HG02970 (cell line): ENCODE measurements around the gene CLN3.
A peak's percentile ranks its signal among the peaks of the same experiment; 100 is the strongest.
"Not testable (repeated sequence)": the region's sequence is repeated elsewhere in the genome, so short reads cannot be mapped to it uniquely, and the experiment has no call there.

Experiments
- ATAC-seq: cut with Tn5 transposase; IDR thresholded peaks from one replicate; pipeline ENCODE4 v1.9.1; 2021; ENCODE audit warnings: mild to moderate bottlenecking, moderate library complexity, moderate number of reproducible peaks; ENCODE audit not compliant: unreplicated experiment, low FRiP score

Gene CLN3

DNA sequence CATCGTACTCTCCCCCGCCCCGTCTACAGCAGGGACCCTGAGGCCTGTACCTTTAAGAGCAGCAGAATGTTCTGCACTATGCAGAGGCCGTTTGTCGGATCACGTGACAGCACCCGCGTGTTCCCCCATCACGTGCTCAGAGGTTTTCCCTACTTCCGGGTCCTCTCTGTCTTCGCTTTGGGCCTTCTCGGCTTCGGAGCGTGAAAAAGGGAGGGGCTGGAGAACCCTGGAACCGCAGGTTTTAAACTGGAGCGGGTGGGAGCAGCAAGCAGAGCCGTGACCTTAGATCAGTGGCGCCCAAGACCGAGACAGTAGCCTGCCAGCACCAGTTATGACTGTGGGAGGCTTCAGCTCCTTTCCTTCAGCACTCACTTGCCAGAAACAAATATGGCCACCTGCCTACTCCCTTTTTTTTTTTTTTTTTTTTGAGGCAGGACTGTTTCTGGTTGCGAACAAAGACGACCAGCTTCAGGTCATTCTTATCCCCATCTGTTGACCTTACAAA lies at the start of gene CLN3:
TSS of gene CLN3 (minus strand) at position 105 of the 505 bp plus-strand sequence. CDS start 315 bp downstream, outside the sequence.
- peak; percentile 68 for ATAC-seq

DNA sequence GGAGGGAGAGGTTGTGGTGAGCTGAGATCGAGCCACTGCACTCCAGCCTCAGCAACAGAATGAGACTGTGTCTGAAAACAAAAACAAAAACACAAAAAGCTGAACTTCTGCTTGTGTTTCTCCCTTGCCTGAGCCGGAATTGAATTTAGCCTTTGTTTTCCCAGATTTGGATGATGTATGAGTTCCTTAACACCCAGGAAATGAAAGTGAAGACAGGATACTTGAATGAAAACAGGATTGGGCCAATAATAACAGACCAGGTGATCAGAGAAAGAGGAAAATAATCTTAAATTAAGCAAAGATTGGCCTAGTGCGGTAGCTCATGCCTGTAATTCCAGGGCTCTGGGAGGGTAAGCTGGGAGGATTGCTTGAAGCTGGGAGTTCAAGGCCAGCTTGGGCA lies 48.5 kb upstream of the CLN3 start:
- ATAC-seq = no peak

DNA sequence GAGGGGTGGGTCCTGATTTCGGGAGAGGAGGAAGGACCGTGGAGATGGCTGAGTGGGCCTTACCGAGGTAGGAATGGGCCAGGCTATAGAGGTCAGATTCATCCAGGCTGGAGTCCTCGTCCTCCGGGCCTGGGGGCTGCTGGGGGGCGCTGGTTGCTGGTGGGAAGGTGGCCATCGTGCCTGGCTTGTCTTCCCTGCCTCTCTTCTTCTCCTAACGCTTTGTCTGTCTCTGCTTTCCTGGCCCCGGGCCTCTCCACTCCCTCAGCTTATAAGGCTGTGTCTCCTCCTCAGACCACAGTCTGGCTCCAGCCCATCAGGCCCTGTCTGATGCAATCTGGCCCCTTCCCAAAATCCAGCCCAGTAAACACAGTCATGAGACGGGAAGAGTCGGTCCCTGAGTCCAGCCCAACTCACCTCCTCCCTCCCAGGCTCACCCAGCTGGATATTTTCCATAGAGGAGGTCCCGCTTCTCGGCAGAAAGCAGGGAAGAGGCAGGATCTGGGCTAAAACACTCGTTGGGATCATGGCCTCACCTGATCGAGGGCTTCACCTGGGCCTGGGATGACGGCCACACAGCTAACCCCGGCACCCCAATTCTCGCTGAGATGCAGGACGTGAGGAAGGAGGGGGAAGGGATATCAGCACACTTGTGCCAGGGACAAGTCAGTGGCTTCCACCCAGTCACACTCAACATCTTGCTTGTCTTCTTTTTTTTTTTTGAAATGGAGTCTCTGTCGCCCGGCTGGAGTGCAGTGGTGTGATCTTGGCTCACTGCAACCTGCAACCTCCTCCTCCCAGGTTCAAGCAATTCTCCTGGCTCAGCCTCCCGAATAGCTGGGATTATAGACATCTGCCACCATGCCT lies 47.1 kb upstream of the CLN3 start, which contains the start of gene NUPR1:
TSS of gene NUPR1 (minus strand) at position 242 of the 864 bp plus-strand sequence. CDS start at position 175, 67 bp downstream.
- no peak for ATAC-seq

DNA sequence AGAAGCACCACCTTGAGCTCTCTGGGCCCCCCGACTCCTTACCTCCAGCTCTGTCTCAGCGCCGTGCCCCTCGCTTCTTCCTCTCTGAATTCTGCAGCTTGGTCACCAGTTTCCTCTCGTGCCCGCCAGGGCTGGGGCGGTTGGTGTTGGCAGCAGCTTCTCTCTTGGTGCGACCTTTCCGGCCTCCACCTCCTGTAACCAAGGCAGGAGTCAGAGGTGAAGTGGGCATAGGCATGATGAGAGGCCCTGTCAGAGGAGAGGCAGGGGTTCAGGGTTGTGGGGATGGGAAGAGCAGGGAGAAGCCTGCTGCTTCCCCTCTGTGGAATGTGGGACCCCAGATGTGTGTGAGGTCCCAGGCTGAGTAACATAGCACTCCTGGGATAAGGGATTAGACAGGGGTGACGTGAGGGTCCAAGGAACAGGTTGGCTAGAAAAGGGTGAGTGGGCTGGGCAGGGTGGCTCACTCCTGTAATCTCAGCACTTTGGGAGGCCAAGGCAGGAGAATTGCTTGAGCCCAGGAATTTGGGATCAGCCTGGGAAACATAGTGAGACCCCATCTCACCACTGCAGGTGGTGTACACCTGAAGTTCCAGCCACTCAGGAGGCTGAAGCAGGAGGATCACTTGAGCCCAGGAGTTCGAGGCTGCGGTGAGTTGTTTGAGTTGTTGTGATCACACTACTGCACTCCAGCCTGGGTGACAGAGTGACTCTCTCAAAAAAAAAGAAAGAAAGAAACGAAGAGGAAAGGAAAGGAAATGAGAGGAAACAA lies 46.3 kb upstream of the CLN3 start:
- no peak for ATAC-seq

DNA sequence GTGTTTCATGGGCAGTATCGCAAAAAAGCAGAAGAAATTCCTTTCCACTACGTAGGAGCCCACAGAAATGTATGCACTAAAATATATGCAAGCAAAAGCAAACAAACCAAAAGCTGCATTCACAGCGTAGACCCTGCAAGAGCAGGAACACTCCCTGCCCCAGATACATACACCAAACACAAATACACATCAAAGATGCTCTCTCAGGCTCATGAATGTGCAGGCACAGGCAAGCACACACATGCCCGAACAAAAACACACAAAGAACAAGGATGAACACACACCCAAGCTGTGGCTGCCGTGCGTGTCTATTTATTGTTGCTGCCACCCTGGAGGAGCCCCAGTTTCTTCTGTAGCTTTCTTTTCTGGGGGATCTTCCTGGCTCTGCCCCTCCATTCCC lies 45.2 kb upstream of the CLN3 start:
- no peak for ATAC-seq

DNA sequence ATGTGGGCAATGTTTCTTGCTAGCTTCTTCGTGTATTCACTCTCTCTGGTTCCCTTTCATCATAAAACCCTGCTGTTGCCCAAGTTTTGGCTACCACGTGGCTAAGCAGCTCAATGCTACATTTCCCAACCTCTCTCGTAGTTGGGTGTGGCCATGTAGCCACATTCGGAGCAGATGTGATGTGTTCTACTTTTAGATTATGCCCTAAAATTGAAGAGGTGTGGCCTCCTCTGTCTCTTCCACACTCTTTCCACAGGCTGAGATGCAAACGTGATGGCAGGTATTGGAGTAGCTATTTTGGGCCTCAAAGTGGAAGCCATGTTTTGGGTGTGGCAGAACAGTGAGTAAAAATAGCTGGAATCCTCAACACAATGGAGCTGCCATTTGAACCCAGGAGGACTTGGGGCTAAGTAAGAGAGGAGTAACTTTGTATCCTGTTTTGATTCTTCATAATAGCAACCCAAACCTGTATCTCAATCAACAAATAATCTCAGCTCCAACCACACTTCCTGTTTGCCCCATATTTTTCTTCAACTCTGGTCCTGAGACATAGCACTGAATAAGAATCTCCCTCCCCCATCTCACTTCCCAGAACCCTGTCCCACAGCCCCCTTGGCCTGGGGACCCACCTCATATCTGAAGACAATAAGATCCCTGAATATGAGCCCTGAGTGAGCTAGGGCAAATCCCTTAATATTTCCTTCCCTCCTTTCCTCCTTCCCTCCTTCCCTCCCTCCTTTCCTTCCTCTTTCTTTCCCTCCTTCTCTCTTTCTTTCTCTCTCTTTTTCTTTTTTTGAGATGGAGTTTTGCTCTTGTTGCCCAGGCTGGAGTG lies 42.9 kb upstream of the CLN3 start:
- no peak for ATAC-seq

DNA sequence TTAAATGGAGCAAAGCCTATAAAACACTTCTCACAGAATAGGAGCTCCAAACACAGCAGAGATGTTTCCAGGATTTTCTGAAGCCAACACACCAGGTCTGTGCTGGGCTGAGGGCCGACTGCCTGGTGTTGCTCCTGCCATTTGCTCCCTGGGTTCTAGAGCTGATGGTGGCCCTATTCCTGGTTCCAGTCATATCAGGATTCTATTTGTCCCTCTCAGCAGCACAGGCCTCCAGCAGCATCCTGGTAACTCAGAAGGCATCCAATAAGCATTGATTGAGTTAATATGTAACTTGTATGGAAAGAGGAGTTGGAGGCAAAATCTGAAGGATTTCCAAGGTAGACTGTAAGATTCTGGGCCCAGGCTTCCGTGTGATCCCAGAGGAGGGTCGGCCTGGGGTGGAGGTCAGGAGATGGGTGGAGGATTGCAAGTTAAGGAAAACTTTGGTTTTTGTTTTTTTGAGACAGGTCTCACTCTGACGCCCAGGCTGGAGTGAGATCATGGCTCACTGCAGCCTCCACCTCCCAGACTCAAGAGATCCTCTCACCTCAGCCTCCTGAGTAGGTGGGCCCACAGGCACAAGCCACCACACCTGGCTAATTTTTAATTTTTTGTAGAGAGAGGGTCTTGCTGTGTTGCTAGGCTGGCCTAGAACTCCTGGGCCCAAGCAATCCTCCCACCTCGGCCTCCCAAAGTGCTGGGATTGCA lies 41.2 kb upstream of the CLN3 start:
- no peak for ATAC-seq

DNA sequence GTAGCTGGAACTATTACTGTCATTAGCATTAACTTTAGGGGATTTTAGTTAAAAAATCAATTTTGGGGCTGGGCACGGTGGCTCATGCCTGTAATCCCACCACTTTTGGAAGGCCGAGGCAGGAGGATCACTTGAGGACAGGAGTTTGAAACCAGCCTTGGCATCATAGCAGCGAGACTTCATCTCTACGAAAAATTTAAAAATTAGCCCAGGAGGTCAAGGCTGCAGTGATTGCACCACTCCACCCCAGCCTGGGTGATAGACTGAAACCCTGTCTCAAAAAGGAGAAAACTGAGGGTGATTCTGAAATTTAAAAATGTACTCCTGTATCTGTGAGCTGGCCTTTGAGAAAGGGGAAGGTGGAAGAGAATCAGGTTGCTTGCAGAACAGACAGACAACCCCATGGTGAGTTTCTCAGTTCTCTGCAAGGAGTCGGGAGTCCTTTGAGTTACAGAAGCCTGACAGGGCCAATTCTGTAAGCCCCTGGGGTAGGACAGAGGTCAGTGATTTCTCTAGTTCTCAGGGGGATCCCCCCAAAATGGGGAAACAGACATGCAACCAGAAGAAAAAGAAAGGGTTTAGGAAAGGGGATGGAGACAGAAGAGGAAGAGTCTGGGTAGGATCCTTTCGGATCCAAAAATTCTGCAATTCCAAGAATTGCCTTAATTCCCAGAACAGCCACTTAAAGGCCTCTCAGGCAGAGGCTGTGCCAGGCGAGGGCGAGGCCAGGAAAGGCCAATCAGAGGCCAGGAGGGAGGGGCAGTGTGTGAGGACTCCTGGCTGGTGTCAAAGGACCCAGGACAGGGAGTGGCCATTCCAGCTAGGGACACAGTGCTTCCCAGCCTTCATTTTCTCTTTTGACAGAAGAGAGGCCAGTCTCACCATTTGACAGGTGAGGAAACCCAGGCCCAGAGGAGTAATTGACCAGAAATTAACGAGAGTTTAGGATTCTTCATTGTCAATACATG lies 40.2 kb upstream of the CLN3 start:
- no peak for ATAC-seq

DNA sequence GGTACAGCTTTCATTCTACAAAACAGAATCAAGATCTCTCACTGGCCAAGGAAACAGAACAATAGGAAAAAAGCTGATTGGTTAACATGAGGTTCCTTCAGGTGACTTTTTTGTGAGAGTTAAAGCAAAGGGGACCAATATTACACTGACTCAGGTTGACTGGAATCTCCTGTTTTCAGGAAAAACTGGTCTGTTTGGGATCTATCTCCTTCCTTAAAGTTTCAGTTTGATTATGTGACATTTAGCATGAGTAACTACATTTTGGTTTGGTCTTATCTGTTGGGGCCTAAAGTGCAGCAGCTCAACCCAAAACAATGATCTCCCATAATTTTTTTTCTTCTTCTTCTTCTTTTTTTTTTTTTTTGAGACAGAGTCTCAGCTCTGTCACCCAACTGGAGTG lies 37.2 kb upstream of the CLN3 start:
- ATAC-seq = no peak

DNA sequence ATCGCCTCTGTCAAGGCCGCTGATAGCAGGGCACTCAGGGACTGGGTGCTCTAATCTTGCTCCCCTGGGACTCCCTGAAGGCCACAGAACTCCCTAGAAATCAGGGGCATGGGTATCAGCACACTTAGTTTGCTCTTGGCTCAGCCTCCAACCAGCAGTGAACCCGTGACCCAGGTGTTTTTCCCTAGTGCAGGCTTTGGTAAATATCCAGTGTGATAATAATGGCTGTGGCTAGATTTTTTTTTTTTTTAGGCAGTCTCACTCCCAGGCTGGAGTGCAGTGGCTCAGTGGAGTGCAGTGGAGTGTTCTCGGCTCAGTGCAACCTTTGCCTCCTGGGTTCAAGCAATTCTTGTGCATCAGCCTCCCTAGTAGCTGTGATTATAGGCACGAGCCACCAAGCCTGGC lies 36.6 kb upstream of the CLN3 start:
- no peak for ATAC-seq

DNA sequence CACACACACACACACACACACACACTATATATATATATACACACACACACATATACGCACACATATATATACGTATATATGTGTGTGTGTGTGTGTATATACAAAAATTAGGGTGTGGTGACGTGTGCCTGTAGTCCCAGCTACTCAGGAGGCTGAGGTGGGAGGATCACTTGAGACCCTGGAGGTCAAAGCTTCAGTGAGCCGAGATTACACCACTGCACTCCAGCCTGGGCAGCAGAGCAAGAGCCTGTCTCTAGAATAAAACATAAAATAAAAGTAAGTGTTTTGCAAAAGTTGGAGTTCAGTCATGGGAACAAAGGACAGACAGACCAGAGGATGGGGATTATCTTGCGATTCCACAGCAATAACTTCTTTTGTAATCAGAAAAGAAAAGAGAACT lies 36.1 kb upstream of the CLN3 start:
- no peak for ATAC-seq

DNA sequence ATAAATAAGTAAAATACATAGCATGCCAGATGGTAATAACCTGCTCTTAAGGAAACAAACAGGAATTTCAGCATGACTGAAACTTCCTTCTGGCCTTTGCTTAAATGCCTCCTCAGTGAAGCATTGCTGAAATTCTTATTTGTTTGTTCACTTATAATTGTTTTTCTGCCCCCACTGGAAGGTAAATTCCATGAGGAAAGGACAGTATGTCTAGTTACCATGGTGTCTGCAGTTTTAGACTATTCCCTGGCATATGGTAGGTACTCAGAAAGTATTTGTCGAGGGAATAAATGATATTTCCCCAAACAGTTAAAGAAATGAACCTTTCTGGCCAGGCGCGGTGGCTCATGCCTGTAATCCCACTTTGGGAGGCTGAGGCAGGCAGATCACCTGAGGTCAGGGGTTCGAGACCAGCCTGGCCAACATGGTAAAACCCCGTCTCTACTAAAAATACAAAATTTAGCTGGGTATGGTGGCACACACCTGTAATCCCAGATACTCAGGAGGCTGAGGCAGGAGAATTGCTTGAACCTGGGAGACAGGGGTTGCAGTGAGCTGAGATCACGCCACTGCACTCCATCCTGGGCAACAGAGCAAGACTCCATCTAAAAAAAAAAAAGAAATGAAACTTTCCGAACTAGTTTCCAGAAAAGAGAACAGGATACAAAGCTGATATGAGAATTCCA lies 35.4 kb upstream of the CLN3 start:
- not testable (repeated sequence) for ATAC-seq

DNA sequence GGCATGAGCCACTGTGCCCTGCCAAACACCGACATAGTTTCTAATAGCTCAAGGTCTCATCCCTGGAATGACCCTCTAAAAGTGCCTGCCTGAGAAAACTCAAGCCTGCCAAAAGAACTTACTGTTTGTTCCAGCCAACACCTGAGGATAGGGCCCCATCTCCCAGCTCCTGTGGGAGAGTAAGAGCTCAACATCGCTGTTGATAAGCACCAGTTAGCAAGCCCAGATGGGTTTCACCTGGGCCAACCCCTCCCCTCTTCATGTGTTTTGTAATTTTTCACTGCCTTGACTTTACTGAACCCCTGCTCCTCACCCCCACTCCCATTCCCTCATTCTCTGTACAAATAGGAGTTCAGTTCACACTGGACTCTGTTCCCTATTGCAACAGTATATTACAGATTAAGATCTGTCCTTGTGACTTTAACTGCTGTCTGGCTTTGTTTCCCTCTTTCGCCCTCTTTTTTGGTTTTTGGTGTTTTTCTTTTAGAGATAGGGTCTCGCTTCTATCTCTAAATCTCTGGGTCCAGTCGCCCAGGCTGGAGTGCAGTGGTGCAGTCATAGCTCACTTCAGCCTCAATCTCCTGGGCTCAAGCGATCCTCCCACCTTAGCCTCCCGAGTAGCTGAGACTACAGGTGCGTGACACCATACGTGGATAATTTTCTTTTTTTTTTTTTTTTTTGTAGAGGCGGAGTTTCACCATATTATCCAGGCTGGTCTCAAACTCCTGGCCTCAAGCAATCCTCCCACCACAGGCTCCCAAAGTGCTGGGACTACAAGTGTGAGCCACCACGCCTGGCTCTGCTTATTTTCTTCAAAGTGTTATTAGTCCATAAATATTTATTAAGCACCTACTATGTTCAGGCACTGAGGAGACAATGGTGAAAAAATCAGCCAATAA lies 34.6 kb upstream of the CLN3 start:
- ATAC-seq = no peak

DNA sequence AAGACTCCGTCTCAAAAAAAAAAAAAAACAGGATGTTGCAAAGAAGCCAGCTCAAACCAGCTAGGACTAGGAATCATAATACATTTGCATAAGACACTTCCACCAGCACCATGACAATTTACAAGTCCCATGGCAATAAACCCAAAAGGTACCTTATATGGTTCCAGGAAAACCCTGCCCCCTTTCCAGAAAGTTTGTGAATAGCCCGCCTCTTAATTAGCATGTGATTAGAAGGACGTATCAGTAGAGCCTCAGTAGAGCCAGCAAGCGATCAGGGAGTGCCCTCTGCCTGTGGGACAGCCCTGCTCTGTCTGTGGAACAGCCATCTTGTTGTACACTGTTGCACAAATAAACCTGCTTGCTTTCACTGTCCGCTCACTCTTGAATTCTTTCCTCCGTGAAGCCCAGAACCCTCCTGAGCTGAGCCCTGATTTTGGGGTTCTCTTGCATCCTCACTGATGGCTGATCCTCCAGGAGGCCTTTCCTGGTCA lies 32.9 kb upstream of the CLN3 start:
- ATAC-seq = no peak

DNA sequence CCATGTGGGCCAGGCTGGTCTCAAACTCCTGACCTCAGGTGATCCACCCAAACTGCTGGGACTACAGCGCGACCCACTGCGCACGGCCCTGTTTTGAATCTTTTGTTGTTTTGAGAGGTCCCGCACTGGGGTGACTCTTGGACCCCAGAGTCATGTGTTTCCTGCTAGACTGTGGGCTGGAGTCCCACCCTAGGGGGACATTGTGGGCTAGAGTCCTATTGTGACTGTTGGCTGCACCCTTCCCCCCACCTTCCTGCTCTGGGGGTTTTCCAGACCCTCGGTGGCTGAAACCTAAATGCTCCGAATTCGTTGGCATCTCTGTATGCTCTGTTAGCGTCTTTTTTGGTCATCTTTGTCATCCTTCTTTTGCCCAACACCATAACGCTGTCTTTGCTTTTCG lies 30.9 kb upstream of the CLN3 start:
- ATAC-seq = no peak

DNA sequence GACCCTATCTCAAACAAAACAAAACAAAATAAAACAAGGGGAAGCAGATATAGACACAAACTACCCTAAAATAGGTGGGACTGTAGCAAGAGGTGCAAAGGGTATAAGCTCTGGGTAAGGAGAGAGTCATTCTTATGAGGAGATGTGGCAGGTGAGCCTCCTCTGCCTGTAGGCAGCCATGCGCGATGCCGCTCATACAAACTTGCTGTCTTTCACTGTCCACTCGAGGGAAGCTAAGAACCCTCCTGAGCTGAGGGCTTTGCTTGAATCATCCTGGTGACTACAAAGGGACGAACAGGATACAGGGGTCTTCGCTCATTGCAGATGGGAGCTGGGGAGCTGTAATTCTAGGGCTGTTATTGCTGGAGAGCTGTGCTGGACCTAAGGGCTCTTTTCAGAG lies 29.6 kb upstream of the CLN3 start:
- ATAC-seq = no peak

DNA sequence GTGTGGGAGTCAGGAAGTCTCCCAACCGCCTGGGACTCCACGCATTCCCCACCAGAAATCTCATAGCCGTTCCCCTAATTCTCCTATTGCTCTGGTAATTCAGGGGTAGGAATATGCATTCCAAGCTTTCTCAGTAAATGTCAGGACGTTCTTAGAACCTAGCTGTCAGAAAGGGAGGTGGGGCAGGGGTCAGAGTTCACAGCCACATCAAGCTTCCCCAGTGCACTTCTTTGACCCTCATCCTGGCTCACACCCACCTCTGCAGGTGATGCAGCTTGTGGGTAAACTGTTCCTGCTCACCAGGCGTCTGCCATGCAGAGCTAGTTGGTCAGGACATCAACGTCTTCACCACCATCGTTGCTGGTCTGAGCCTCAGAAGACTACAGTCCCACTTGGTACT lies 28.8 kb upstream of the CLN3 start:
- no peak for ATAC-seq
